ENCODE data around the gene DDA1.

GRCh38 chr19:17340871-17341357, 31.6 kb downstream of the DDA1 start:
- no peak for TF ChIP-seq EZH2 (IDR thresholded peaks at IDR 0.05)
- no peak for TF ChIP-seq POLR2AphosphoS5 (IDR thresholded peaks at IDR 0.05; ENCODE audit: borderline replicate concordance, low read depth, low read length)

Data from SK-N-MC (cell line).